ENCODE data around the gene HLA-G. TPM values are rescaled to one million over a fixed set of nuclear protein-coding genes. Genes with fewer than 3 reads are reported as not detected.

Gene HLA-G
- total RNA-seq, 1 donor from 2014 or later: not detected

DNA sequence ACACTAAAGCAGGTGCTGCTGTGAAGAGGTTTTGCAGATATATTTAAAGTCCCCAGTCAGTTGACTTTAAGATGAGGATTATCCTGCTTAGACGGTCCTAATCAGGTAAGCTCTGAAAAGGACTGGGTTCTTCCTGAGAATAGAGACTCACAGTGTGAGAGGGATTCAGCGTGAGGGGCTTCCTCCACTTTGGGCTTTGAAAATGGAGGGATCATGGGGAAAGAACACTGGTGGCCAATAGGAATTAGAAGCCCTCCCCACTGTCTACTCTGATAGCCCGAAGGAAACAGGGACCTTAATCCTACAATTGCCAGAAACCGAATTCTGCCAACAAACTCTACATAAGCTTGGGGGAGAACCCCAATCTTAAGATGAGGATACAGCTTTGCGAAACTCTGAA lies 29.7 kb upstream of the HLA-G start:
- no peaks in the 10 kb centered on the region for H3K36me3 ChIP-seq
- TF ChIP-seq, protein P1, sequence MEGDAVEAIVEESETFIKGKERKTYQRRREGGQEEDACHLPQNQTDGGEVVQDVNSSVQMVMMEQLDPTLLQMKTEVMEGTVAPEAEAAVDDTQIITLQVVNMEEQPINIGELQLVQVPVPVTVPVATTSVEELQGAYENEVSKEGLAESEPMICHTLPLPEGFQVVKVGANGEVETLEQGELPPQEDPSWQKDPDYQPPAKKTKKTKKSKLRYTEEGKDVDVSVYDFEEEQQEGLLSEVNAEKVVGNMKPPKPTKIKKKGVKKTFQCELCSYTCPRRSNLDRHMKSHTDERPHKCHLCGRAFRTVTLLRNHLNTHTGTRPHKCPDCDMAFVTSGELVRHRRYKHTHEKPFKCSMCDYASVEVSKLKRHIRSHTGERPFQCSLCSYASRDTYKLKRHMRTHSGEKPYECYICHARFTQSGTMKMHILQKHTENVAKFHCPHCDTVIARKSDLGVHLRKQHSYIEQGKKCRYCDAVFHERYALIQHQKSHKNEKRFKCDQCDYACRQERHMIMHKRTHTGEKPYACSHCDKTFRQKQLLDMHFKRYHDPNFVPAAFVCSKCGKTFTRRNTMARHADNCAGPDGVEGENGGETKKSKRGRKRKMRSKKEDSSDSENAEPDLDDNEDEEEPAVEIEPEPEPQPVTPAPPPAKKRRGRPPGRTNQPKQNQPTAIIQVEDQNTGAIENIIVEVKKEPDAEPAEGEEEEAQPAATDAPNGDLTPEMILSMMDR (IDR thresholded peaks at IDR 0.05; ENCODE audit: borderline replicate concordance): no peak
- H3K27ac ChIP-seq (replicated peaks): no peak overlapping the region
- peaks cover 2% of the 10 kb centered on the region for H3K4me1 ChIP-seq
- H3K27me3 ChIP-seq (ENCODE audit: low read depth): peaks cover 75% of the 10 kb centered on the region
- no peak for DNase-seq
- intact Hi-C loops (cut with micrococcal nuclease): loop anchor here (5.0 kb wide), 1 partner anchor 159 kb away; no protein-coding TSS in a partner anchor
- H3K9me3 ChIP-seq (replicated peaks): no peaks in the 10 kb centered on the region
- no peak overlapping the region for H3K4me3 ChIP-seq

DNA sequence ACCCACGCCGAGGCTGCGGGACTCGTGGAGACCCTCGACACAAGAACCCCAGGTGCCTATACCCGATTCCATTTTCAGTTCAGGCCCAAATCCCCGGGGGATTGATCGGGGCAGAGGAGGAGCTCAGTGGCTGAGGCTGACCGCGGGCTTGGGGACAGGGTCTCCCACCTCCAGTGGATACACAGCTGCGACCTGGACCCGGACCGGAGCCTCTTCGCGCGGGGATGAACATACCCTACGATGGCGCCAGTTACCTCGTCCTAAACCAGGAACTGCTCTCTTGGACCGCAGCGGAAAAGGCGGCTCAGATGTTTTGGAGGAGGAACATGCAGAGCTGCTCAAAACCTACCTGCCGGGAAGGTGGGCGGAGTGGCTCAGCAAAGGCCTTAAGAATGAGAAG lies 27.4 kb upstream of the HLA-G start:
- no peaks in the 10 kb centered on the region for H3K9me3 ChIP-seq (replicated peaks)
- H3K4me1 ChIP-seq: no peaks in the 10 kb centered on the region
- no peaks in the 10 kb centered on the region for H3K36me3 ChIP-seq
- no peak for DNase-seq
- peaks cover 53% of the 10 kb centered on the region for H3K27me3 ChIP-seq (ENCODE audit: low read depth)
- TF ChIP-seq, protein P1 (IDR thresholded peaks at IDR 0.05; ENCODE audit: borderline replicate concordance): no peak
- H3K4me3 ChIP-seq: no peak overlapping the region
- intact Hi-C loops (cut with micrococcal nuclease): no loop called here
- no peak overlapping the region for H3K27ac ChIP-seq (replicated peaks)

DNA sequence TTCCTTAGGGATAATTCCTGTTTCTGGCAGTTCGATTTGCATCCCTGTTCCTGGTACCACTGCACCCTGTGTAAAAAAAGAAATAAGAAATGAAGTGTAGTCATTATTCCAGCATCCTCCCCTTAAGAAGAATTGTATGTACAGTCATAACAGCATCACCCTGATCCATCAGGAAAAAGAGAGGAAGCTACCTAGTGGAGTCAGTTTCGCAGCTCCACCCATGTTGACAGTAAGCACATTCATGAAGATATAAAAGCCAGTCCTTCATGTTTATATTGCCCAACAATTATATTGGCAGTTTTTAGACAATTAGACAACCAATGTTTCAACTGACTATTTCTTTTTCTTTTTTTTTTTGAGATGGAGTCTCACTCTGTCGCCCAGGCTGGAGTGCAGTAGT lies 21.2 kb upstream of the HLA-G start:
- no peak for DNase-seq
- no peaks in the 10 kb centered on the region for H3K9me3 ChIP-seq (replicated peaks)
- no peak overlapping the region for H3K4me3 ChIP-seq
- no peak overlapping the region for H3K27ac ChIP-seq (replicated peaks)
- TF ChIP-seq, protein P1 (IDR thresholded peaks at IDR 0.05; ENCODE audit: borderline replicate concordance): no peak
- no peaks in the 10 kb centered on the region for H3K36me3 ChIP-seq
- peaks cover 49% of the 10 kb centered on the region for H3K27me3 ChIP-seq (ENCODE audit: low read depth)
- intact Hi-C loops (cut with micrococcal nuclease): no loop called here
- H3K4me1 ChIP-seq: no peaks in the 10 kb centered on the region

DNA sequence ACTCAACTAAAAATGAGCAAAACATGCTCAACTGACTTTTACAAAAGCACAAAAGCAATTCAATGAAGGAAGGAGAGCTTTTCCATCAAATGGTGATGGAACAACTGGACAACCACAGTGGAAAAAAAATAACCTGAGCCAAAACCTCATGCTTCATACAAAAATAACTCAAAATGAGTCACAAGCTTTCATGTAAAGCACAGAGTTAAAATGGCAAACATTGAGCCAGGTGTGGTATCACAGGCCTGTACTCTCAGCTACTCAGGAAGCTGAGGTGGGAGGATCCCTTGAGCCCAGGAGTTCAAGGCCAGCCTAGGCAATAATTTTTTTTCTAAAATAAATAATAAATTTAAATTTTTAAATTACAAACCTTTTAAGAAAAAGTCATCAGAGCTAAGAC lies 18.4 kb upstream of the HLA-G start:
- TF ChIP-seq, protein P1 (IDR thresholded peaks at IDR 0.05; ENCODE audit: borderline replicate concordance): no peak
- peaks cover 43% of the 10 kb centered on the region for H3K27me3 ChIP-seq (ENCODE audit: low read depth)
- H3K27ac ChIP-seq (replicated peaks): no peak overlapping the region
- no peaks in the 10 kb centered on the region for H3K9me3 ChIP-seq (replicated peaks)
- H3K36me3 ChIP-seq: no peaks in the 10 kb centered on the region
- no peak for DNase-seq
- intact Hi-C loops (cut with micrococcal nuclease): no loop called here
- no peak overlapping the region for H3K4me3 ChIP-seq
- no peaks in the 10 kb centered on the region for H3K4me1 ChIP-seq

DNA sequence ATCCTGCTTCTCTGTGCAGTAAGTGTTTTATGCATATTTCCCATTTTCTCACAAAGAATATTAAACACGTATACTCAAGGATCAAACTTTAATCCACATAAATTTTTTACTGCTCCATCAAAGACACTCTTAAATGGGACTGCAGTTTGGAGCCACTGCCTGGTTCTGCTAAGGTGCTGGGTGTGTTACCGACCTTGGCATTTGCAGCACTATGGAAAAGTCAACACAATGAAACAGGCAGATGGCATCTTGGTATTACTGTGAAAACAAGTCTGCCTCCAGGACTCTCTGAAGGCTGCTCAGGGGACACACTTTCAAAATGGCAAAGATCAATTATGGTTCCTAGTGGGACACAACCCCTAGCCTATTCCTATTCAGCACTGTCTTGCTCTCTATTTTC lies 17.3 kb upstream of the HLA-G start:
- no peak overlapping the region for H3K27ac ChIP-seq (replicated peaks)
- no peaks in the 10 kb centered on the region for H3K9me3 ChIP-seq (replicated peaks)
- intact Hi-C loops (cut with micrococcal nuclease): no loop called here
- H3K4me1 ChIP-seq: no peaks in the 10 kb centered on the region
- TF ChIP-seq, protein P1 (IDR thresholded peaks at IDR 0.05; ENCODE audit: borderline replicate concordance): no peak
- H3K36me3 ChIP-seq: no peaks in the 10 kb centered on the region
- no peak overlapping the region for H3K4me3 ChIP-seq
- peaks cover 43% of the 10 kb centered on the region for H3K27me3 ChIP-seq (ENCODE audit: low read depth)
- DNase-seq: no peak

DNA sequence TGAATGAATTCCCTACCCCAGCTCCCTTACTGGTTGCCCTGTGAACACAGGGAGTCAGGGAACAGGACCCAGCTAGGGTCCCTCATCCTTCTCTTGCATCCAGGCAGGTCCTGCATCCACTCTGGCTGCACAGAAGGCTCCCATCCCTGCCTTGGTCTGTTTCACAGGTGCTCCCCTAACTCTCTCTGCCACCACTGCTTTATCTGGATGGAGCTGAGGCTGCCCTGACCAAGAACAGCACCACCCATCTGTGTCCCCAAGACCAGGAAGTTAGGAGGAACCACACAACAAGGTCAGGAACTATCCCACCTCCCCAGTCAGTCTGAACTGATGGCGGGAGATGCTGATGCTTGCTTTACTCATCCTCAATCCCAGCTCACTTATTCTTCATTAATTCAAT lies 16.2 kb upstream of the HLA-G start:
- TF ChIP-seq, protein P1 (IDR thresholded peaks at IDR 0.05; ENCODE audit: borderline replicate concordance): no peak
- Histone ChIP-seq H3K36me3 (no peaks in the 10 kb centered on the region), H3K27ac (replicated peaks) (no peak overlapping the region), H3K4me3 (no peak overlapping the region), H3K9me3 (replicated peaks) (no peaks in the 10 kb centered on the region), H3K4me1 (no peaks in the 10 kb centered on the region), H3K27me3 (ENCODE audit: low read depth) (peaks cover 42% of the 10 kb centered on the region)
- DNase-seq: no peak
- intact Hi-C loops (cut with micrococcal nuclease): no loop called here

Data from left ventricle myocardium inferior (tissue), 1 donor.